HG03103 (cell line): ENCODE data around the gene CHD9.
"Not testable (repeated sequence)": the region's sequence is repeated elsewhere in the genome, so short reads cannot be mapped to it uniquely, and the experiment has no call there.

Source experiments
- ATAC-seq: cut with Tn5 transposase; IDR thresholded peaks from one replicate; pipeline ENCODE4 v1.9.1; 2021; ENCODE audit warnings: low read depth; ENCODE audit not compliant: unreplicated experiment

CHD9 gene

DNA sequence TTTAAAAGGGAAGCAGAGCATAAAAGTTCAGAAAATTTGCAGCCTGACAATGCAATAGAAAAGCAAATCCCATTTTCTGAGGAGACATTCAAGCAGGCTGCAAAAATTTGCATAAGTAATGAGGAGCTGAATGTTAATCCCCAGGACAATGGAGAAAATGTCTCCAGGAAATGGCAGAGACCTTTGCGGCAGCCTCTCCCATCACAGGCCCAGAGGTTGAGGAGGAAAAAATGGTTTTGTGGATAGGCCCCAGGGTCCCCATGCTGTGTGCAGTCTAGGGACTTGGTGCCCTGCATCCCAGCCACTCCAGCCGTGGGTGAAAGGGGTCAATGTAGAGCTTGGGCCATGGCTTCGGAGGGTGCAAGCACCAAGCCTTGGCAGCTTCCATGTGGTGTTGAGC is 19.5 kb downstream of the CHD9 start:
- ATAC-seq: not testable (repeated sequence)

GRCh38 chr16:53075461-53075860 is 20.7 kb downstream of the CHD9 start:
- not testable (repeated sequence) for ATAC-seq

- no peak for ATAC-seq
Observed at GRCh38 chr16:53078247-53078646, 23.5 kb downstream of the CHD9 start.

- no peak for ATAC-seq
Observed at GRCh38 chr16:53078765-53079485, 24.1 kb downstream of the CHD9 start.

- ATAC-seq: no peak
Observed at GRCh38 chr16:53080345-53081031, 25.7 kb downstream of the CHD9 start.

- no peak for ATAC-seq
Observed at GRCh38 chr16:53081032-53081424, 26.2 kb downstream of the CHD9 start.

GRCh38 chr16:53081686-53082407 is 27.1 kb downstream of the CHD9 start:
- ATAC-seq: no peak

DNA sequence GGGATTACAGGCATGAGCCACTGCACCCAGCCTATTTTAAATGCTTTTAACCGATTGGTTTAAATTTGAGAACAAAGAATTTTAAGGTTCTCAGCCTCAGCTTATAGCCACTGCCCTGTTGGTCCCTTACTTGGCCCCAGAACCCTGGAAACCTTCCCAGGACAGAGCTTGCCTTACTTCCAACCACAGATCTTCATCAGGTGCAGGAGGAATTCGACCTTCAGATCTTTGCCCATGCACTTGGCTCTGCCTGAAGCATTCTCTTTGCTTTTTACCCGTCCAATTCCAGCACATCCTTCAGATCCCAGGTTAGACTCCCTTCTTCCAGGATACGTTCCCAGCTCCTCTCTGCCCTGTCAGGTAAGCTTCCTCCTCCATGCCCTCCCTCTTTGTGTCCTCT is 27.7 kb downstream of the CHD9 start:
- ATAC-seq: no peak

- ATAC-seq: no peak
Observed at GRCh38 chr16:53083119-53083518, 28.3 kb downstream of the CHD9 start.

GRCh38 chr16:53084141-53084541 is 29.4 kb downstream of the CHD9 start:
- no peak for ATAC-seq

GRCh38 chr16:53084746-53085334 is 30.0 kb downstream of the CHD9 start:
- ATAC-seq: no peak

DNA sequence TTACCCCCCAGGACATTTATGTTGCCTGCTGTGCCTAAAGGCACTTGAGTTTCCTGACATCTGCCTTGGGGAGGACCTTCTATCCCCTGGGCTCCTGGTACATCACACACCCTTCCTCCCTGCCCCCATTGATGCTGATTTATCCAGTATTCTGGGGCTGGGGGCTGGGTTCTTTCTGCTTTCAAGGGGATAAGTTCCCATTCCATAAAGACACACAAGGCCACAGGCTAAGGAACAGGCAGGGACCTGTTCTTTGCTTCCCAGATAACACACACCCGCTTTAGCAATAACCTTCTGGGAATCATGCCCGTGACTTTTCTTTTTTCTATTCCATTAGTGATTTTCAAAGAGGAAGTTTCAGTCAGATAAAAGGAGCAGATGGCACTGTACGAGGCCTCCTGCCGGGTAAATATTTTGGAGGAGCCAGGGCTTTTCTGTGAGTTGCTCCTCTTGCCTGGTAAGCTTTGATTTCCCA is 30.6 kb downstream of the CHD9 start:
- no peak for ATAC-seq

GRCh38 chr16:53085931-53086421 is 31.2 kb downstream of the CHD9 start:
- ATAC-seq: no peak

- ATAC-seq: no peak
Observed at GRCh38 chr16:53087101-53087500, 32.3 kb downstream of the CHD9 start.

GRCh38 chr16:53089434-53090285 is 34.9 kb downstream of the CHD9 start:
- no peak for ATAC-seq

- ATAC-seq: no peak
Observed at GRCh38 chr16:53090286-53090590, 35.4 kb downstream of the CHD9 start.

- ATAC-seq: peak; percentile 48
Observed at GRCh38 chr16:53090591-53091411, 36.0 kb downstream of the CHD9 start.

DNA sequence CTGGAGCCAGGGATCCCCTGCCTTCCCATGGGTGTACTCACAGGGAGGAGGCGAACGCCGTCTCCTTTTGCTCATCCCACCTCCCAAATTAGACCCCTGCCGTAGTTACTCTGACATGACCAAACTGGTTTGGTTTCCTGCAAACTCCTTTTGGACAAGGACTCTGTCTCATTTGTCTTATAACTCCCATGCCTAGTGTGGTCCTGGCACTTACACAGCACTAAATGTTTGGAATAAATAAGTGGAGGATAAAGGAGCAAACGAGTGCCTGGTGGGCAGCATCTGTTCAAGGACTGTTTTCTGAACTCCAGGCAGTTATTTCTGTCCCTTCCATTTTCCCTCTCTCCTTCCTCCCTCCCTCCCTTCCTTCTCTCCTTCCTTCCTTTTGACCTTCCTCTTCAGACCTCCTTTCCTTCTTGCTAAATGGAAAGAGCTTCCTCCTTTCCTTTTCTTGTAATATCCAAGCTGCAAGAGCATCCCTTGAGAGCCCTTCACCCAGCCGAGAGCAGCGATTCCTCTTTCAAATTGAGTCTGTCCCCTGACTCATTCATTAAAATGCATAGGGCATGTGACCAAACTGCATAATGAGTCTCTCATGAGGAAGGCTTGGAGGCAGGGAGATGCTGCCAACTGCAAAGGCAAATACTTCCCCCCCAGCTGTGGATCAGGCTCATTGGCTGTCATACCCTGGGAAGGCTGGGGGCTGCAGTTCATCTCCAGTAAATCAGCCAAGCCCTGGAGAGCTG is 36.8 kb downstream of the CHD9 start:
- peak; percentile 57 for ATAC-seq

DNA sequence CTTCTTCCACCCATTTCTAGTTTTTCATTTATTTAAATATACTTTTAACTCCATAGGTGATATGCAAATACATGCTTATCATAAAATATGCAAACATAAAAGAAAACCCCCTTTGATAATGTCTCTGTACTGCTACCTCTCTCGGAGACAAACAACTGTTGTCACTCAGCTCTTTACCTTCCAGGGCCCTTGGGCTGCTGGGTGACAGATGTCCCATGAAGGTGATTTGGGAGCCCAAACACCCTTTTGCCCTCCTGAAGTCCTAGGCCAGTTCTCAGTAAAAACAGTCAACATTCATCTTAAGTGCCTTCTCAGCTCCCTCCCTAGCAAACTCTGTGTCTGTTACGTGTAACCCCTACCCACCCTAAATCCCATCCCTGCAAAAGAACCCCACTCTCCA is 37.5 kb downstream of the CHD9 start:
- ATAC-seq: no peak
